Right lung (tissue), 5 donors: ENCODE measurements around the gene TRIM9. TPM values are rescaled to one million over a fixed set of nuclear protein-coding genes. Genes with fewer than 3 reads are reported as not detected.
"Not testable (repeated sequence)": the region's sequence is repeated elsewhere in the genome, so short reads cannot be mapped to it uniquely, and the experiment has no call there.

Experiments
- DNase-seq, 2 donors: peaks; one replicate each; pipeline ENCODE4 v3.0.0-alpha.2; 2013
- polyA plus RNA-seq, 5 donors: library from polyadenylated mRNA; unstranded; fragments of 120-200 nt; gene quantifications; one replicate each; pipeline versions ENCODE4 v1.2.1 to v1.2.3, GENCODE V29; 2013; ENCODE audit warnings: inconsistent platforms in 1 of 5, low replicate concordance in 1 of 5; ENCODE audit not compliant: insufficient read length in 5 of 5, insufficient read depth in 1 of 5

Gene TRIM9
- polyA plus RNA-seq, 5 donors: 0.73 to 1.1 (median 1.0) TPM

GRCh38 chr14:51004801-51005526 is 89.9 kb downstream of the TRIM9 start:
- DNase-seq: no peak

GRCh38 chr14:51004352-51004800 is 90.5 kb downstream of the TRIM9 start:
- DNase-seq: no peak

GRCh38 chr14:51002406-51002999 is 92.4 kb downstream of the TRIM9 start:
- DNase-seq: no peak

GRCh38 chr14:51000566-51000965 is 94.3 kb downstream of the TRIM9 start:
- no peak for DNase-seq

GRCh38 chr14:50999726-51000125 is 95.2 kb downstream of the TRIM9 start:
- DNase-seq: no peak

GRCh38 chr14:50998612-50999011 is 96.3 kb downstream of the TRIM9 start:
- DNase-seq: no peak

- no peak for DNase-seq
These were observed 97.2 kb downstream of the TRIM9 start for GRCh38 chr14:50997712-50998111.

- not testable (repeated sequence) for DNase-seq
These were observed 100.7 kb downstream of the TRIM9 start for GRCh38 chr14:50994158-50994557.

- no peak for DNase-seq
These were observed 109.0 kb downstream of the TRIM9 start for GRCh38 chr14:50985859-50986331.

- no peak for DNase-seq
These were observed 109.6 kb downstream of the TRIM9 start for GRCh38 chr14:50985124-50985858.

GRCh38 chr14:50984036-50984710 is 110.7 kb downstream of the TRIM9 start:
- no peak for DNase-seq

GRCh38 chr14:50979941-50980850 is 114.7 kb downstream of the TRIM9 start:
- no peak for DNase-seq

GRCh38 chr14:50978888-50979287 is 116.0 kb downstream of the TRIM9 start:
- DNase-seq: no peak

GRCh38 chr14:50978529-50978871 is 116.4 kb downstream of the TRIM9 start:
- DNase-seq: no peak

- DNase-seq: no peak
These were observed 116.9 kb downstream of the TRIM9 start for GRCh38 chr14:50977863-50978528.

GRCh38 chr14:50974118-50974517 is 120.8 kb downstream of the TRIM9 start:
- DNase-seq: no peak

GRCh38 chr14:50972734-50973133 is 122.2 kb downstream of the TRIM9 start:
- no peak for DNase-seq

GRCh38 chr14:50970886-50971781 is 123.8 kb downstream of the TRIM9 start:
- no peak for DNase-seq

- DNase-seq: no peak
These were observed 127.1 kb downstream of the TRIM9 start for GRCh38 chr14:50967790-50968189.
